WTC11 (cell line): Measurements from ENCODE around the gene SLC35A3. TPM values are rescaled to one million over a fixed set of nuclear protein-coding genes. Genes with fewer than 3 reads are reported as not detected.

Source experiments
- ATAC-seq: fragments of 200-7000 bp; cut with Tn5 transposase; 2 replicates; pipeline ENCODE4 v1.10.0; 2021; ENCODE audit warnings: mild to moderate bottlenecking, moderate library complexity
- CTCF ChIA-PET: fragments of 300-600 bp; sonication (Branson Sonifier 250); formaldehyde crosslinking; loops from one replicate; lab custom pipeline; 2021; ENCODE audit warnings: antibody characterized with exemption; lab: Charles Lee
- POLR2A ChIA-PET: fragments of 350-600 bp; sonication (Branson Sonifier 250); formaldehyde crosslinking; loops from one replicate; lab custom pipeline; 2021; ENCODE audit warnings: antibody characterized with exemption; lab: Charles Lee
- DNase-seq: peaks from one replicate; pipeline ENCODE4 v3.0.0; 2021; ENCODE audit warnings: low spot score
- H3K27ac Mint-ChIP-seq: 2 replicates; pipeline ENCODE4 v1.8.0; 2021; ENCODE audit warnings: mixed read lengths
- H3K27me3 Mint-ChIP-seq: 2 replicates; pipeline ENCODE4 v1.8.0; 2021; ENCODE audit warnings: low read depth, mild to moderate bottlenecking, moderate library complexity, mixed read lengths
- H3K36me3 Mint-ChIP-seq: 2 replicates; pipeline ENCODE4 v1.8.0; 2021; ENCODE audit warnings: mixed read lengths
- H3K4me1 Mint-ChIP-seq: 2 replicates; pipeline ENCODE4 v1.8.0; 2022; ENCODE audit warnings: mixed read lengths
- H3K4me3 Mint-ChIP-seq: 2 replicates; pipeline ENCODE4 v1.8.0; 2021; ENCODE audit warnings: mild to moderate bottlenecking, moderate library complexity, mixed read lengths
- H3K9me3 Mint-ChIP-seq: 2 replicates; pipeline ENCODE4 v1.8.0; 2021; ENCODE audit warnings: mixed read lengths
- ATF3 ChIP-seq: sonication (generic); formaldehyde crosslinking; conservative IDR thresholded peaks from 2 replicates; pipeline ENCODE4 v1.8.1; 2022; ENCODE audit warnings: mild to moderate bottlenecking, missing genetic modification reagents
- ELF4 ChIP-seq: sonication (generic); formaldehyde crosslinking; IDR thresholded peaks from 2 replicates; pipeline ENCODE4 v1.8.1; 2022; ENCODE audit warnings: low read depth, mild to moderate bottlenecking, moderate library complexity, missing genetic modification reagents
- ERG ChIP-seq: fragments of 250-450 bp; sonication (Bioruptor Pico); IDR thresholded peaks from 2 replicates; pipeline ENCODE4 v1.8.0; 2021; ENCODE audit warnings: mild to moderate bottlenecking
- GTF2I ChIP-seq: fragments of 250-450 bp; sonication (Bioruptor Pico); conservative IDR thresholded peaks from 2 replicates; pipeline ENCODE4 v1.4.0; 2021; ENCODE audit warnings: mild to moderate bottlenecking
- IRF2 ChIP-seq: sonication (generic); formaldehyde crosslinking; IDR thresholded peaks from 2 replicates; pipeline ENCODE4 v1.8.0; 2022; ENCODE audit warnings: low read depth, missing genetic modification reagents, borderline replicate concordance
- NFATC4 ChIP-seq: fragments of 250-450 bp; sonication (Bioruptor Pico); IDR thresholded peaks from 2 replicates; pipeline ENCODE4 v1.9.0; 2021; ENCODE audit warnings: mild to moderate bottlenecking
- PRRX2 ChIP-seq: fragments of 250-450 bp; sonication (Bioruptor Pico); IDR thresholded peaks from 2 replicates; pipeline ENCODE4 v1.8.0; 2021; ENCODE audit warnings: mild to moderate bottlenecking
- SP1 ChIP-seq: sonication (generic); formaldehyde crosslinking; conservative IDR thresholded peaks from 2 replicates; pipeline ENCODE4 v1.8.1; 2022; ENCODE audit warnings: missing genetic modification reagents
- TEAD4 ChIP-seq: sonication (generic); formaldehyde crosslinking; IDR thresholded peaks from 2 replicates; pipeline ENCODE4 v1.8.0; 2022; ENCODE audit warnings: mild to moderate bottlenecking, missing genetic modification reagents
- ZBTB43 ChIP-seq: sonication (generic); formaldehyde crosslinking; IDR thresholded peaks from 2 replicates; pipeline ENCODE4 v1.8.1; 2023; ENCODE audit warnings: mild to moderate bottlenecking, missing genetic modification reagents
- ZMAT4 ChIP-seq: fragments of 250-450 bp; sonication (Bioruptor Pico); IDR thresholded peaks from 2 replicates; pipeline ENCODE4 v1.9.0; 2021; ENCODE audit warnings: mild to moderate bottlenecking
- ZNF263 ChIP-seq: sonication (generic); formaldehyde crosslinking; IDR thresholded peaks from 2 replicates; pipeline ENCODE4 v1.8.1; 2022; ENCODE audit warnings: low read depth, mild to moderate bottlenecking, moderate library complexity, missing genetic modification reagents
- ZNF425 ChIP-seq: fragments of 250-450 bp; sonication (Bioruptor Pico); conservative IDR thresholded peaks from 2 replicates; pipeline ENCODE4 v1.9.0; 2021; ENCODE audit warnings: mild to moderate bottlenecking
- total RNA-seq: library from RNA; stranded (reverse); gene quantifications from 3 replicates; pipeline ENCODE4 v1.2.3, GENCODE V29; 2021
- TF ChIP-seq, protein P1 (sequence below): sonication (generic); formaldehyde crosslinking; IDR thresholded peaks from 2 replicates; pipeline ENCODE4 v1.8.0; 2022; ENCODE audit warnings: mild to moderate bottlenecking, missing genetic modification reagents
- TF ChIP-seq, protein P2 (sequence below): sonication (generic); formaldehyde crosslinking; IDR thresholded peaks from 2 replicates; pipeline ENCODE4 v1.8.1; 2022; ENCODE audit warnings: mild to moderate bottlenecking, moderate library complexity, missing genetic modification reagents

The SLC35A3 gene
- total RNA-seq, 1 experiment from 2014 or later: 14.5 TPM

DNA sequence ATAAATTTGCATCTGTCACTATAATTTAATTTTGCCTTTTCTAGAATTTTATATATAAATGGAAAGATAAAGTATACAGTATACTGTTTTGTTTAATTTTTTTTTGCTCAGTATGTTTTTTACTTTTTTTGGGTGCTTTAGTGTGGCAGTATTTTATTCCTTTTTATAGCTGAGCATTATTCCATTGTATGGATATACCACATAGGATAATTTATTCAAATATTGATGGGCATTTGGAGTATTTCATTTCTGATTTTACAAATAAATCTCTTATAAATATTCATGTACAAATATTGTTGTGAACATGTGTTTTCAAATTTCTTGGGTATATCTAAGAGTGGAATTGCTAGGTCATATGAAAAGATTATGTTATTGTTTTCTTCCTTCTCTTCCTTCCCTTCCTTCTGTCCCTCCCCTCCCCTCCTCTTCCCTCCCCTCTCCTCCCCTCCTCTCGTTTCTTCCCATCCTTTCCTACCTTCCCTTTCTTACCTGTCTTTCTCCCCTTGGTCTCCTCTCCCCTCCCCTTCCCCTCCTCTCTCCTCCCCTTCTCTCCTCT lies 18.5 kb downstream of the SLC35A3 start (continued):
- TF ChIP-seq ZNF425 (CRISPR knock-in tag) (no peak), ATF3 (no peak), GTF2I (CRISPR knock-in tag) (no peak), SP1 (CRISPR knock-in tag) (no peak), PRRX2 (CRISPR knock-in tag) (no peak), ZBTB43 (no peak), ZMAT4 (CRISPR knock-in tag) (no peak), IRF2 (CRISPR knock-in tag) (no peak)
- TF ChIP-seq, protein P1, sequence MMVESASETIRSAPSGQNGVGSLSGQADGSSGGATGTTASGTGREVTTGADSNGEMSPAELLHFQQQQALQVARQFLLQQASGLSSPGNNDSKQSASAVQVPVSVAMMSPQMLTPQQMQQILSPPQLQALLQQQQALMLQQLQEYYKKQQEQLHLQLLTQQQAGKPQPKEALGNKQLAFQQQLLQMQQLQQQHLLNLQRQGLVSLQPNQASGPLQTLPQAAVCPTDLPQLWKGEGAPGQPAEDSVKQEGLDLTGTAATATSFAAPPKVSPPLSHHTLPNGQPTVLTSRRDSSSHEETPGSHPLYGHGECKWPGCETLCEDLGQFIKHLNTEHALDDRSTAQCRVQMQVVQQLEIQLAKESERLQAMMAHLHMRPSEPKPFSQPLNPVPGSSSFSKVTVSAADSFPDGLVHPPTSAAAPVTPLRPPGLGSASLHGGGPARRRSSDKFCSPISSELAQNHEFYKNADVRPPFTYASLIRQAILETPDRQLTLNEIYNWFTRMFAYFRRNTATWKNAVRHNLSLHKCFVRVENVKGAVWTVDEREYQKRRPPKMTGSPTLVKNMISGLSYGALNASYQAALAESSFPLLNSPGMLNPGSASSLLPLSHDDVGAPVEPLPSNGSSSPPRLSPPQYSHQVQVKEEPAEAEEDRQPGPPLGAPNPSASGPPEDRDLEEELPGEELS (CRISPR knock-in tag): no peak

- 0 out of 2 replicates have a peak, but pooled peaks cover 7% of the 10 kb centered on the region for H3K4me1 Mint-ChIP-seq
- DNase-seq (no peak), ATAC-seq (no peak)
- ChIA-PET POLR2A (no interaction called here), CTCF (no interaction called here)
- no peak overlapping the region for H3K27ac Mint-ChIP-seq
- peaks cover 26% of the 10 kb centered on the region for H3K9me3 Mint-ChIP-seq
- no peak overlapping the region for H3K4me3 Mint-ChIP-seq
- peaks cover 38% of the 10 kb centered on the region for H3K36me3 Mint-ChIP-seq
- no peaks in the 10 kb centered on the region for H3K27me3 Mint-ChIP-seq
- no peak for TF ChIP-seq NFATC4
- no peak for TF ChIP-seq TEAD4
- no peak for TF ChIP-seq ZNF425 (CRISPR knock-in tag)
- no peak for TF ChIP-seq ZNF263 (CRISPR knock-in tag)
- no peak for TF ChIP-seq ERG
- TF ChIP-seq ELF4 (CRISPR knock-in tag): no peak
- TF ChIP-seq, protein P2, sequence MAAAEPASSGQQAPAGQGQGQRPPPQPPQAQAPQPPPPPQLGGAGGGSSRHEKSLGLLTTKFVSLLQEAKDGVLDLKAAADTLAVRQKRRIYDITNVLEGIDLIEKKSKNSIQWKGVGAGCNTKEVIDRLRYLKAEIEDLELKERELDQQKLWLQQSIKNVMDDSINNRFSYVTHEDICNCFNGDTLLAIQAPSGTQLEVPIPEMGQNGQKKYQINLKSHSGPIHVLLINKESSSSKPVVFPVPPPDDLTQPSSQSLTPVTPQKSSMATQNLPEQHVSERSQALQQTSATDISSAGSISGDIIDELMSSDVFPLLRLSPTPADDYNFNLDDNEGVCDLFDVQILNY (CRISPR knock-in tag): no peak
Measured at GRCh38 chr1:99992044-99992722, 22.4 kb downstream of the SLC35A3 start.
